Esophagus muscularis mucosa (tissue), 4 donors: ENCODE data around the gene ADAM23. TPM values are rescaled to one million over a fixed set of nuclear protein-coding genes. Genes with fewer than 3 reads are reported as not detected.

Experiments used
- DNase-seq: peaks from one replicate; pipeline ENCODE4 v3.0.0-alpha.2; 2017; ENCODE audit errors: extremely low spot score
- H3K27ac ChIP-seq, 4 donors: fragments of 200-600 bp; sonication (generic); replicated peaks in 1 of 4; 1 replicate in 3 of 4; 2 replicates in 1 of 4; pipeline ENCODE4 v1.5.1; 2016 to 2019; ENCODE audit warnings: mild to moderate bottlenecking in 1 of 4
- H3K27me3 ChIP-seq, 4 donors: fragments of 200-600 bp; sonication (generic); one replicate each; pipeline versions ENCODE4 v1.5.1 to v1.6.0; 2016 to 2019
- H3K36me3 ChIP-seq, 4 donors: fragments of 200-600 bp; sonication (generic); one replicate each; pipeline ENCODE4 v1.5.1; 2016 to 2019
- H3K4me1 ChIP-seq, 4 donors: fragments of 200-600 bp; sonication (generic); one replicate each; pipeline ENCODE4 v1.5.1; 2016 to 2019
- H3K4me3 ChIP-seq, 4 donors: fragments of 200-600 bp; sonication (generic); 1 replicate in 2 of 4; 2 replicates in 2 of 4; pipeline ENCODE4 v1.5.1; 2016 to 2019; ENCODE audit warnings: mild to moderate bottlenecking in 4 of 4, moderate library complexity in 1 of 4
- H3K9me3 ChIP-seq, 4 donors: fragments of 200-600 bp; sonication (generic); 1 replicate in 3 of 4; 2 replicates in 1 of 4; pipeline ENCODE4 v1.5.1; 2016 to 2019
- EP300 ChIP-seq: sonication (generic); formaldehyde crosslinking; IDR thresholded peaks from one replicate; pipeline ENCODE4 v1.6.1; 2017; ENCODE audit warnings: antibody characterized with exemption
- POLR2A ChIP-seq: fragments of 450-650 bp; IDR thresholded peaks from one replicate; pipeline ENCODE4 v1.6.1; 2017; ENCODE audit warnings: antibody characterized with exemption, moderate library complexity, mild to moderate bottlenecking, low read depth
- POLR2AphosphoS5 ChIP-seq, 2 donors: sonication (generic); formaldehyde crosslinking; IDR thresholded peaks; one replicate each; pipeline ENCODE4 v1.6.1; 2017; ENCODE audit warnings: antibody characterized with exemption in 2 of 2
- WGBS: methylation state at CpG from one replicate; pipeline ENCODE4 v1.1.5; 2018; 5-methylcytosine and 5-hydroxymethylcytosine counted together
- intact Hi-C: fragments of 100-400 bp; cut with DNase I; formaldehyde crosslinking; loops from one replicate; pipeline ENCODE4 v1.15.1; 2023
- total RNA-seq, 4 donors: library from RNA; depleted of rRNA; stranded (reverse); fragments of >200 nt; gene quantifications; one replicate each; pipeline versions ENCODE4 v1.1.0 to v1.2.1, GENCODE V29; 2016
- TF ChIP-seq, protein P1 (sequence below), 3 experiments: fragments of 200-600 bp in 2 of 3; fragments of 450-650 bp in 1 of 3; sonication (generic) in 2 of 3; IDR thresholded peaks; one replicate each; pipeline ENCODE4 v1.5.1; 2017 to 2019; ENCODE audit warnings: antibody characterized with exemption in 3 of 3, mild to moderate bottlenecking in 2 of 3, moderate library complexity in 1 of 3

ADAM23 gene
- total RNA-seq, 4 donors from 2014 or later, result 1.5 to 3.0 (median 2.2) TPM

DNA sequence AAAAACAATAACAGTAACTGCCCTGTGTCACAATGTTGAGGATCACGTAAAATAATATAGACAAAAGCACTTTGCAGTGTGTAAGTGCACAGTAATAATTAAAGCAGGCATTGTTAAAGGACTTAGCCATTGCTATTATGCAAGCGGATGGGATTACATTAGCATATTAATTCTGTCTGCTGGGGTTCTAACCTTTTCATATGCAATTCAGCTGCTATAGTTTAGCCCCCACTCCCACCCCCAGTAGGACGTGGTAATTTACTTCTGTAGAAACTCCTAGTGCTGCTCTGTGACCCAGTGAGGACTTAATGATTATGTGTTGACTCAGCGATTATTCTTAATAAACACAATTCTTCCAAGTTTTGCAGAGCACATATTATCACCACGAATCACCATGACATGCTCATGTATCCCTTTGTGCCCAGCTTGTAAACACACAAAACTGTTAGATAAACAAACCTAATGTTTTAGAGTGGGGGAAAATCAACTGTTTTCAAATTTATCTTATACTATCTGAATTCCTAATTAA, 5.1 kb upstream of the ADAM23 start:
- H3K9me3 ChIP-seq, result no peaks in the 10 kb centered on the region
- H3K4me3 ChIP-seq, result no peak overlapping the region
- WGBS, result 59% methylated on average over 5 of the region's 5 CpGs
- no peak overlapping the region for H3K27ac ChIP-seq
- intact Hi-C loops, result no loop called here
- peaks cover 7 to 10% (median 8%) of the 10 kb centered on the region in 4 donors for H3K4me1 ChIP-seq
- H3K27me3 ChIP-seq, result peaks cover 0 to 54% (median 2%) of the 10 kb centered on the region in 4 donors
- no peak for TF ChIP-seq POLR2AphosphoS5 (IDR thresholded peaks at IDR 0.05)
- no peak for TF ChIP-seq POLR2A
- TF ChIP-seq, protein P1, sequence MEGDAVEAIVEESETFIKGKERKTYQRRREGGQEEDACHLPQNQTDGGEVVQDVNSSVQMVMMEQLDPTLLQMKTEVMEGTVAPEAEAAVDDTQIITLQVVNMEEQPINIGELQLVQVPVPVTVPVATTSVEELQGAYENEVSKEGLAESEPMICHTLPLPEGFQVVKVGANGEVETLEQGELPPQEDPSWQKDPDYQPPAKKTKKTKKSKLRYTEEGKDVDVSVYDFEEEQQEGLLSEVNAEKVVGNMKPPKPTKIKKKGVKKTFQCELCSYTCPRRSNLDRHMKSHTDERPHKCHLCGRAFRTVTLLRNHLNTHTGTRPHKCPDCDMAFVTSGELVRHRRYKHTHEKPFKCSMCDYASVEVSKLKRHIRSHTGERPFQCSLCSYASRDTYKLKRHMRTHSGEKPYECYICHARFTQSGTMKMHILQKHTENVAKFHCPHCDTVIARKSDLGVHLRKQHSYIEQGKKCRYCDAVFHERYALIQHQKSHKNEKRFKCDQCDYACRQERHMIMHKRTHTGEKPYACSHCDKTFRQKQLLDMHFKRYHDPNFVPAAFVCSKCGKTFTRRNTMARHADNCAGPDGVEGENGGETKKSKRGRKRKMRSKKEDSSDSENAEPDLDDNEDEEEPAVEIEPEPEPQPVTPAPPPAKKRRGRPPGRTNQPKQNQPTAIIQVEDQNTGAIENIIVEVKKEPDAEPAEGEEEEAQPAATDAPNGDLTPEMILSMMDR (IDR thresholded peaks at IDR 0.05), result no peak
- no peak for TF ChIP-seq EP300
- H3K36me3 ChIP-seq, result no peaks in the 10 kb centered on the region
- no peak for DNase-seq

DNA sequence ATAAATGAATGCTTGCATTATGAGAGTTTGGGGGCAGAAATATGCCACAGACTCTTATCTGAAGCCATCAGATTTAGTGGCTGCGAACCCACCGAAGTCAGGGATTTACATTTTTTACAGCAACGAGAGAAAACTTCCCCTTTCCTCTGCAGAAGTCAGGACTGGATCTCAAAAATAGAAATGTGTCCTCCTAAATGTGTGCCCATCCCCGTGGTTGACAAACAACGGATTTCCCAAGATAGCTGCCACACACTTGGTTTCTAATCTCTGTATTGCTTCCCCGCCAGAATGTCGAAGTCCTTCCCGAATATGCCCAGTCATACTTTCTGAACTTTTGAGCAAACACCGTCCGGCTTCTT, 879 bp upstream of the ADAM23 start:
- TF ChIP-seq, protein P1 (IDR thresholded peaks at IDR 0.05), result no peak
- no peak for TF ChIP-seq POLR2A
- TF ChIP-seq POLR2AphosphoS5 (IDR thresholded peaks at IDR 0.05), result no peak
- Histone ChIP-seq H3K4me1 (peaks cover 12 to 21% (median 16%) of the 10 kb centered on the region in 4 donors), H3K9me3 (no peaks in the 10 kb centered on the region), H3K36me3 (no peaks in the 10 kb centered on the region), H3K4me3 (peak overlapping the region; percentile 57 to 69 (median 60)), H3K27me3 (peaks cover 0 to 54% (median 2%) of the 10 kb centered on the region in 4 donors), H3K27ac (no peak overlapping the region)
- intact Hi-C loops, result no loop called here
- DNase-seq, result no peak
- 17% methylated on average over 10 of the region's 10 CpGs for WGBS

DNA sequence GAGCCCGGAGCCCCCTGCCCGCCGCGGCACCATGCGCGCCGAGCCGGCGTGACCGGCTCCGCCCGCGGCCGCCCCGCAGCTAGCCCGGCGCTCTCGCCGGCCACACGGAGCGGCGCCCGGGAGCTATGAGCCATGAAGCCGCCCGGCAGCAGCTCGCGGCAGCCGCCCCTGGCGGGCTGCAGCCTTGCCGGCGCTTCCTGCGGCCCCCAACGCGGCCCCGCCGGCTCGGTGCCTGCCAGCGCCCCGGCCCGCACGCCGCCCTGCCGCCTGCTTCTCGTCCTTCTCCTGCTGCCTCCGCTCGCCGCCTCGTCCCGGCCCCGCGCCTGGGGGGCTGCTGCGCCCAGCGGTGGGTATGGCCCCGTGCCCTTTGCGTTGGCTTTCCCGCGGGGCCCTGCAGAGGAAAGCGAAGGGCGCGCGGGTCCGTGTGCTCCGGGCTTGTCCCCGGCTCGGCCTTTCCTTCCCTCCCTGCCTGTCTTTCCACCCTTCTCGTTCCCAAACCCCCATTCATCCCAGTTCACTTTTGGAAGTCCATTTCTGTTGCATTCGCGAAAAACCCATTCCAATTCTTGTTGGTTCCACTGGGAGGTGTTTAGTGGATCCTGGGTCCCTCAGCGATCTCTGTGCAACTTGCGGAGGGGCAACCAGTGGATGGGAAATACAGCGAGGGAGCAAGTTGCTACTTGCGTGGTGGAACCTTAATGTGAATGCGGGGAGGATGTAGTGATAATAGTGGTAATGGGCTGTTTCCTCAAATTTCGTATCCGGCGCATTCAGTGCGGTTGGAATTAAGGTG, 599 bp downstream of the ADAM23 start:
- no peak for TF ChIP-seq EP300
- no peak for TF ChIP-seq POLR2A
- no peak for TF ChIP-seq POLR2AphosphoS5 (IDR thresholded peaks at IDR 0.05)
- TF ChIP-seq, protein P1 (IDR thresholded peaks at IDR 0.05), result peak in 1 of 3 experiments; percentile 12
- peaks cover 12 to 21% (median 16%) of the 10 kb centered on the region in 4 donors for H3K4me1 ChIP-seq
- peaks cover 0 to 47% (median 0%) of the 10 kb centered on the region in 4 donors for H3K27me3 ChIP-seq
- no peaks in the 10 kb centered on the region for H3K36me3 ChIP-seq
- peak overlapping the region; percentile 57 to 69 (median 60) for H3K4me3 ChIP-seq
- no peak for DNase-seq
- H3K27ac ChIP-seq, result peak overlapping the region in 3 of 4 donors; percentile 51 to 67 (median 63)
- WGBS, result 8% methylated on average over 26 of the region's 77 CpGs
- intact Hi-C loops, result no loop called here
- H3K9me3 ChIP-seq, result no peaks in the 10 kb centered on the region

DNA sequence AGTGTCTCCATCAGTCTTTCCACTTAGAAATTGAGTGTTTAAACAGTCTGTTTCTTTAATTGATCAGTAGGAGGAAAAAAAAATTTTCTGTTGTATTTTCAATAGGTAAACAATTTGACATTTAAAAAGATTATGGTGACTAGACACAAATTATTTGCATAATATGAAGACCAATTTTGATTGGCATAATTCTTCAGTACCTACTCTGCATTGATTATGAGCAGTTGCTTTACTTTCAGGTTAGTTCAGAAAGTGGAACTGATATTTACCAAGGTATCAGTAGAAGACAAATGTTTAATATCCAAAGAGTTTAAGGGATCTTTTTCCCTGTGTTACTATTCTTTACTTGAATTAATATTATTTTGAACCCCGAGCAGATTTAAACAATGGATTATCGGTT, 2.6 kb downstream of the ADAM23 start:
- intact Hi-C loops, result no loop called here
- no peak overlapping the region for H3K27ac ChIP-seq
- peaks cover 0 to 30% (median 0%) of the 10 kb centered on the region in 4 donors for H3K27me3 ChIP-seq
- no peaks in the 10 kb centered on the region for H3K36me3 ChIP-seq
- no peak for TF ChIP-seq POLR2A
- TF ChIP-seq, protein P1 (IDR thresholded peaks at IDR 0.05), result no peak
- no peak for TF ChIP-seq EP300
- no peak for TF ChIP-seq POLR2AphosphoS5 (IDR thresholded peaks at IDR 0.05)
- WGBS, result 97% methylated on average over 2 of the region's 2 CpGs
- peaks cover 12 to 21% (median 16%) of the 10 kb centered on the region in 4 donors for H3K4me1 ChIP-seq
- DNase-seq, result no peak
- H3K9me3 ChIP-seq, result no peaks in the 10 kb centered on the region
- no peak overlapping the region for H3K4me3 ChIP-seq
